IMR-90 (cell line): ENCODE results near the gene GCNT3. TPM values are rescaled to one million over a fixed set of nuclear protein-coding genes. Genes with fewer than 3 reads are reported as not detected.

Experiments
- ATAC-seq: fragments of 200-7000 bp; cut with Tn5 transposase; 2 replicates; pipeline ENCODE4 v1.9.1; 2020; ENCODE audit warnings: low read depth, mild to moderate bottlenecking, moderate library complexity
- BruUV-seq: library from RNA; stranded (reverse); fragments of 400-500 nt; replicated peaks from 2 replicates; lab custom pipeline; 2021; lab: Mats Ljungman, UMichigan
- CTCF ChIA-PET: fragments of 300-600 bp; formaldehyde crosslinking; extraction: SDS; loops from one replicate; lab custom pipeline; 2021; ENCODE audit warnings: antibody characterized with exemption; lab: Yijun Ruan, JAX
- POLR2A ChIA-PET: fragments of 300-600 bp; sonication (Branson Sonifier 250); formaldehyde crosslinking; loops from one replicate; lab custom pipeline; 2022; ENCODE audit warnings: antibody characterized with exemption; ENCODE audit not compliant: unreplicated experiment; lab: Charles Lee
- DNase-seq: peaks from one replicate; pipeline ENCODE4 v3.0.0; 2013
- H2AFZ ChIP-seq: replicated peaks from 2 replicates; pipeline ENCODE3; 2013; ENCODE audit warnings: low read length, mild to moderate bottlenecking; ENCODE audit not compliant: poor library complexity
- H2AK5ac ChIP-seq: 2 replicates; pipeline ENCODE4 v1.6.1; 2013; ENCODE audit warnings: low read depth, low read length, inconsistent platforms
- H2AK9ac ChIP-seq: replicated peaks from 2 replicates; pipeline ENCODE3; 2013; ENCODE audit warnings: mild to moderate bottlenecking, low read depth, low read length, moderate library complexity; ENCODE audit not compliant: poor library complexity
- H2BK120ac ChIP-seq: 2 replicates; pipeline ENCODE4 v1.6.1; 2013; ENCODE audit warnings: low read depth, low read length, inconsistent platforms
- H2BK15ac ChIP-seq: 3 replicates; pipeline ENCODE4 v1.6.1; 2013; ENCODE audit warnings: low read depth, low read length, inconsistent platforms
- H2BK20ac ChIP-seq: 2 replicates; pipeline ENCODE4 v1.6.1; 2013; ENCODE audit warnings: low read depth, mild to moderate bottlenecking, inconsistent platforms, low read length, moderate library complexity
- H2BK5ac ChIP-seq: 2 replicates; pipeline ENCODE4 v1.6.1; 2013; ENCODE audit warnings: mild to moderate bottlenecking, low read depth, low read length, inconsistent platforms; ENCODE audit not compliant: poor library complexity, severe bottlenecking
- H3K14ac ChIP-seq: replicated peaks from 2 replicates; pipeline ENCODE4 v1.6.1; 2013; ENCODE audit warnings: low read depth, low read length, inconsistent platforms
- H3K18ac ChIP-seq: 2 replicates; pipeline ENCODE4 v1.6.1; 2013; ENCODE audit warnings: low read depth, low read length, control low read depth
- H3K23ac ChIP-seq: 2 replicates; pipeline ENCODE4 v1.6.1; 2013; ENCODE audit warnings: low read depth, low read length, inconsistent platforms
- H3K27ac ChIP-seq: 2 replicates; pipeline ENCODE4 v1.5.1; 2013; ENCODE audit warnings: mild to moderate bottlenecking, control low read depth, low read length; ENCODE audit not compliant: insufficient read depth
- H3K27me3 ChIP-seq: 2 replicates; pipeline ENCODE4 v1.6.1; 2013; ENCODE audit warnings: low read length; ENCODE audit not compliant: control insufficient read depth, insufficient read depth
- H3K36me3 ChIP-seq: 2 replicates; pipeline ENCODE4 v1.6.1; 2013; ENCODE audit warnings: low read length, mixed read lengths; ENCODE audit not compliant: control insufficient read depth, insufficient read depth
- H3K4ac ChIP-seq: 2 replicates; pipeline ENCODE4 v1.6.1; 2013; ENCODE audit warnings: low read depth, low read length, inconsistent platforms
- H3K4me1 ChIP-seq: 2 replicates; pipeline ENCODE4 v1.6.1; 2013; ENCODE audit warnings: low read length, mixed read lengths; ENCODE audit not compliant: control insufficient read depth, insufficient read depth
- H3K4me2 ChIP-seq: 2 replicates; pipeline ENCODE4 v1.6.1; 2013; ENCODE audit warnings: low read depth, mild to moderate bottlenecking, control low read depth, low read length, moderate library complexity
- H3K4me3 ChIP-seq: 2 replicates; pipeline ENCODE4 v1.5.1; 2013; ENCODE audit warnings: low read depth, mild to moderate bottlenecking, control low read depth, low read length, moderate library complexity; ENCODE audit not compliant: insufficient read depth
- H3K56ac ChIP-seq: 2 replicates; pipeline ENCODE4 v1.6.1; 2013; ENCODE audit warnings: low read length, inconsistent platforms; ENCODE audit not compliant: insufficient read depth; ENCODE audit errors: extremely low read depth
- H3K79me1 ChIP-seq, 2 experiments: 2 replicates each; pipeline ENCODE4 v1.6.1; 2013; ENCODE audit warnings: low read length in 2 of 2, inconsistent platforms in 1 of 2, low read depth in 1 of 2
- H3K9ac ChIP-seq: 2 replicates; pipeline ENCODE4 v1.6.1; 2013; ENCODE audit warnings: low read depth, low read length, control low read depth
- H3K9me1 ChIP-seq: 2 replicates; pipeline ENCODE4 v1.6.1; 2013; ENCODE audit warnings: low read length, inconsistent platforms; ENCODE audit not compliant: insufficient read depth
- H3K9me3 ChIP-seq: 2 replicates; pipeline ENCODE4 v1.6.1; 2013; ENCODE audit warnings: low read length; ENCODE audit not compliant: control insufficient read depth, insufficient read depth
- H4K20me1 ChIP-seq: 2 replicates; pipeline ENCODE4 v1.6.1; 2013; ENCODE audit warnings: low read length, inconsistent platforms; ENCODE audit not compliant: insufficient read depth
- H4K5ac ChIP-seq: 2 replicates; pipeline ENCODE4 v1.6.1; 2013; ENCODE audit warnings: mild to moderate bottlenecking, low read depth, low read length, control low read depth
- H4K8ac ChIP-seq, 2 experiments: 2 replicates each; pipeline ENCODE4 v1.6.1; 2013; ENCODE audit warnings: low read depth in 2 of 2, low read length in 2 of 2, control low read depth in 1 of 2, inconsistent platforms in 1 of 2
- H4K91ac ChIP-seq: 2 replicates; pipeline ENCODE4 v1.6.1; 2013; ENCODE audit warnings: low read depth, low read length, inconsistent platforms; ENCODE audit not compliant: insufficient read depth
- BHLHE40 ChIP-seq: fragments of 150-350 bp; IDR thresholded peaks from 2 replicates; pipeline ENCODE4 v1.6.1; 2016; ENCODE audit warnings: mild to moderate bottlenecking, low read depth, low read length
- CEBPB ChIP-seq: IDR thresholded peaks from 2 replicates; pipeline ENCODE4 v1.6.1; 2012; ENCODE audit warnings: low read depth, low read length, improper control_type of control experiment
- CHD1 ChIP-seq: IDR thresholded peaks from 2 replicates; pipeline ENCODE4 v1.6.1; 2012; ENCODE audit warnings: low read depth, low read length, improper control_type of control experiment
- CTCF ChIP-seq: conservative IDR thresholded peaks from 2 replicates; pipeline ENCODE4 v1.5.1; 2012; ENCODE audit warnings: mild to moderate bottlenecking, low read depth, low read length, improper control_type of control experiment
- ELK1 ChIP-seq: fragments of 150-350 bp; IDR thresholded peaks from 2 replicates; pipeline ENCODE4 v1.6.1; 2016; ENCODE audit warnings: low read depth, mild to moderate bottlenecking, low read length, moderate library complexity, borderline replicate concordance
- FOS ChIP-seq: fragments of 150-350 bp; IDR thresholded peaks from 2 replicates; pipeline ENCODE4 v1.6.1; 2016; ENCODE audit warnings: low read depth, low read length
- MAFK ChIP-seq: IDR thresholded peaks from 2 replicates; pipeline ENCODE4 v1.6.1; 2012; ENCODE audit warnings: low read depth, low read length, improper control_type of control experiment
- MAZ ChIP-seq: IDR thresholded peaks from 2 replicates; pipeline ENCODE4 v1.6.1; 2012; ENCODE audit warnings: low read depth, mild to moderate bottlenecking, low read length, improper control_type of control experiment, moderate library complexity, borderline replicate concordance
- MXI1 ChIP-seq: IDR thresholded peaks from 2 replicates; pipeline ENCODE4 v1.6.1; 2012; ENCODE audit warnings: low read depth, mild to moderate bottlenecking, low read length, moderate library complexity, borderline replicate concordance
- NFE2L2 ChIP-seq: fragments of 150-350 bp; IDR thresholded peaks from 2 replicates; pipeline ENCODE4 v1.6.1; 2016; ENCODE audit warnings: low read depth, mild to moderate bottlenecking, low read length
- POLR2A ChIP-seq: IDR thresholded peaks from 2 replicates; pipeline ENCODE4 v1.6.1; 2012; ENCODE audit warnings: mild to moderate bottlenecking, low read depth, low read length
- RAD21 ChIP-seq: IDR thresholded peaks from 2 replicates; pipeline ENCODE4 v1.6.1; 2012; ENCODE audit warnings: low read length, improper control_type of control experiment
- RCOR1 ChIP-seq: IDR thresholded peaks from 2 replicates; pipeline ENCODE4 v1.6.1; 2012; ENCODE audit warnings: mild to moderate bottlenecking, low read length, improper control_type of control experiment; ENCODE audit not compliant: insufficient replicate concordance
- RFX5 ChIP-seq: IDR thresholded peaks from 2 replicates; pipeline ENCODE4 v1.8.0; 2012; ENCODE audit warnings: low read depth, mild to moderate bottlenecking, low read length, moderate library complexity
- SMC3 ChIP-seq: fragments of 150-350 bp; IDR thresholded peaks from 2 replicates; pipeline ENCODE4 v1.6.1; 2016; ENCODE audit warnings: low read depth, mild to moderate bottlenecking, antibody characterized with exemption, low read length, moderate library complexity
- WGBS, 2 experiments: methylation state at CpG; one replicate each; pipeline versions ENCODE4 v1.1.5 to v1.1.7; 2013; ENCODE audit warnings: missing lambda C conversion rate in 2 of 2; ENCODE audit not compliant: insufficient read length in 1 of 2; ENCODE audit errors: extremely low coverage in 2 of 2; 5-methylcytosine and 5-hydroxymethylcytosine counted together
- dilution Hi-C: fragments of 300-500 bp; cut with HindIII; formaldehyde crosslinking; loops from one replicate; pipeline ENCODE4 v1.14.3; 2018; ENCODE audit warnings: low sequenced_read_pairs; ENCODE audit not compliant: unreplicated experiment
- in situ Hi-C: fragments of 300-500 bp; cut with MboI; formaldehyde crosslinking; loops from 3 replicates; pipeline ENCODE4 v1.14.3; 2019; ENCODE audit warnings: low sequenced_read_pairs, inconsistent platforms, mixed read lengths
- intact Hi-C: fragments of 100-400 bp; cut with micrococcal nuclease; formaldehyde crosslinking; loops from 2 replicates; pipeline ENCODE4 v1.10.0; 2022
- polyA plus RNA-seq, 3 experiments: library from polyadenylated mRNA; depleted of rRNA; stranded (reverse); fragments of >200 nt; gene quantifications; 2 replicates each; pipeline ENCODE4 v1.2.3, GENCODE V29; 2012; ENCODE audit warnings: low replicate concordance in 1 of 3
- total RNA-seq: library from RNA; depleted of rRNA; stranded (reverse); fragments of >200 nt; gene quantifications from 2 replicates; pipeline ENCODE4 v1.2.3, GENCODE V29; 2012
- TF ChIP-seq, protein P1 (sequence below): fragments of 150-350 bp; IDR thresholded peaks from 2 replicates; pipeline ENCODE4 v1.6.1; 2017; ENCODE audit warnings: mild to moderate bottlenecking, antibody characterized with exemption, low read length, low read depth

The GCNT3 gene
- total and polyA plus RNA-seq, 2 of the 4 experiments (the other 2 are of a cell fraction): not detected

GRCh38 chr15:59636184-59636583, 24.6 kb downstream of the GCNT3 start:
- no CpG with 5 or more reads among the region's 3 CpGs for WGBS, 2 experiments
- Histone ChIP-seq H2BK5ac (no peak overlapping the region), H2BK20ac (no peak overlapping the region), H4K8ac (no peak overlapping the region), H3K9me1 (no peaks in the 10 kb centered on the region), H3K4me1 (no peaks in the 10 kb centered on the region), H2BK120ac (no peak overlapping the region), H3K79me1 (no peaks in the 10 kb centered on the region), H2AFZ (no peak overlapping the region), H3K27me3 (no peaks in the 10 kb centered on the region), H3K18ac (no peak overlapping the region), H4K5ac (no peak overlapping the region), H3K27ac (no peak overlapping the region), H3K23ac (no peak overlapping the region), H3K36me3 (peaks cover 7% of the 10 kb centered on the region), H3K4ac (no peak overlapping the region), H2AK9ac (no peak overlapping the region), H3K9me3 (no peaks in the 10 kb centered on the region), H4K20me1 (no peaks in the 10 kb centered on the region), H3K4me3 (no peak overlapping the region), H3K56ac (no peak overlapping the region), H2AK5ac (no peak overlapping the region), H3K14ac (no peak overlapping the region), H4K91ac (no peak overlapping the region), H3K9ac (no peak overlapping the region), H2BK15ac (no peak overlapping the region), H3K4me2 (no peak overlapping the region)
- ATAC-seq: no peak
- intact Hi-C loops (no loop called here), dilution Hi-C loops (no loop called here), in situ Hi-C loops (no loop called here)
- DNase-seq: no peak
- BruUV-seq: no TSS peak
- ChIA-PET POLR2A (no interaction called here), CTCF (no interaction called here)
- no peak for TF ChIP-seq CEBPB
- TF ChIP-seq SMC3: no peak
- TF ChIP-seq, protein P1, sequence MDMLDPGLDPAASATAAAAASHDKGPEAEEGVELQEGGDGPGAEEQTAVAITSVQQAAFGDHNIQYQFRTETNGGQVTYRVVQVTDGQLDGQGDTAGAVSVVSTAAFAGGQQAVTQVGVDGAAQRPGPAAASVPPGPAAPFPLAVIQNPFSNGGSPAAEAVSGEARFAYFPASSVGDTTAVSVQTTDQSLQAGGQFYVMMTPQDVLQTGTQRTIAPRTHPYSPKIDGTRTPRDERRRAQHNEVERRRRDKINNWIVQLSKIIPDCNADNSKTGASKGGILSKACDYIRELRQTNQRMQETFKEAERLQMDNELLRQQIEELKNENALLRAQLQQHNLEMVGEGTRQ: no peak
- TF ChIP-seq RAD21: no peak
- no peak for TF ChIP-seq MXI1
- TF ChIP-seq NFE2L2: no peak
- no peak for TF ChIP-seq MAFK
- TF ChIP-seq CHD1: no peak
- TF ChIP-seq MAZ: no peak
- TF ChIP-seq POLR2A: no peak
- no peak for TF ChIP-seq RFX5
- TF ChIP-seq RCOR1: no peak
- TF ChIP-seq CTCF: no peak
- no peak for TF ChIP-seq BHLHE40
- TF ChIP-seq FOS: no peak
- TF ChIP-seq ELK1: no peak
